ENCODE data around the gene TACR3. TPM values are rescaled to one million over a fixed set of nuclear protein-coding genes. Genes with fewer than 3 reads are reported as not detected.

The TACR3 gene
- total and polyA plus RNA-seq, 9 of the 15 experiments (the other 6 are each of a cell fraction or from before 2014, with no cell fraction given) = not detected

GRCh38 chr4:103648541-103648940, 71.2 kb downstream of the TACR3 start (continued):
- TF ChIP-seq REST (IDR thresholded peaks at IDR 0.05; ENCODE audit: borderline replicate concordance) (no peak), REST (CRISPR knock-in tag; IDR thresholded peaks at IDR 0.05; ENCODE audit: low read depth) (no peak), HDAC8 (tag; IDR thresholded peaks at IDR 0.05) (no peak), ASH1L (IDR thresholded peaks at IDR 0.05; ENCODE audit: borderline replicate concordance, low read depth, partially characterized antibody) (no peak), FOXA1 (IDR thresholded peaks at IDR 0.05; ENCODE audit: borderline replicate concordance) (no peak), CREB1 (IDR thresholded peaks at IDR 0.05) (no peak), CREB1 (CRISPR knock-in tag; IDR thresholded peaks at IDR 0.05) (no peak), POLR2H (tag; IDR thresholded peaks at IDR 0.05; ENCODE audit: low read depth) (no peak), ZNF24 (IDR thresholded peaks at IDR 0.05) (no peak), HCFC1 (IDR thresholded peaks at IDR 0.05; ENCODE audit: low read depth, low read length) (no peak), ZBTB40 (IDR thresholded peaks at IDR 0.05) (no peak), ZBTB40 (CRISPR knock-in tag; IDR thresholded peaks at IDR 0.05) (no peak), ZNF436 (CRISPR knock-in tag; IDR thresholded peaks at IDR 0.05) (no peak)
